GM12875 (cell line): ENCODE measurements around the gene OR52M1.
"Not testable (repeated sequence)": the region's sequence is repeated elsewhere in the genome, so short reads cannot be mapped to it uniquely, and the experiment has no call there.

Experiments used
- H3K4me3 ChIP-seq: one replicate; pipeline ENCODE4 v1.5.1; 2011; ENCODE audit warnings: low read depth, low read length, control low read depth
- TF ChIP-seq, protein P1 (sequence below): IDR thresholded peaks from 2 replicates; pipeline ENCODE4 v1.5.1; 2011; ENCODE audit warnings: low read depth, mild to moderate bottlenecking, control low read depth, inconsistent platforms, low read length, moderate library complexity, borderline replicate concordance; ENCODE audit not compliant: insufficient read depth

Gene OR52M1

DNA sequence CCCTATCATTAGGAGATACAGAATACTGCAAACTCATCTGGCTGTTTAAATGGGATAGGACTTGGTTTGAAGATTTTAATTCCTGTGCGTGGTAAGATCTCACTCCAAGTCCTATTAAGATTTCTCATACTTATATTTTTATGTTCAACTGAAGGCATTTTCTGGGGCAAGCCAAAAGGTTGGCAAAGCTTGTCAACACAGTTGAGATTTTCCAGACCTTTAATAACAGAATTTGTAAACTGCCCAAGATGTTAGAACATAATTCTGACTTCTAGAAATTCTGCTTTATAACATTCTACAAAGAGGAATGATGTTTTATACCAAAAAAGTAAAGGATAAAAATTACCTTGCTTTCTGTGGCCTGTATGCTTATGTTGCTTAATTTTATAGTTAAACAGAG lies 30.8 kb upstream of the OR52M1 start:
- H3K4me3 ChIP-seq = no peak overlapping the region
- TF ChIP-seq, protein P1, sequence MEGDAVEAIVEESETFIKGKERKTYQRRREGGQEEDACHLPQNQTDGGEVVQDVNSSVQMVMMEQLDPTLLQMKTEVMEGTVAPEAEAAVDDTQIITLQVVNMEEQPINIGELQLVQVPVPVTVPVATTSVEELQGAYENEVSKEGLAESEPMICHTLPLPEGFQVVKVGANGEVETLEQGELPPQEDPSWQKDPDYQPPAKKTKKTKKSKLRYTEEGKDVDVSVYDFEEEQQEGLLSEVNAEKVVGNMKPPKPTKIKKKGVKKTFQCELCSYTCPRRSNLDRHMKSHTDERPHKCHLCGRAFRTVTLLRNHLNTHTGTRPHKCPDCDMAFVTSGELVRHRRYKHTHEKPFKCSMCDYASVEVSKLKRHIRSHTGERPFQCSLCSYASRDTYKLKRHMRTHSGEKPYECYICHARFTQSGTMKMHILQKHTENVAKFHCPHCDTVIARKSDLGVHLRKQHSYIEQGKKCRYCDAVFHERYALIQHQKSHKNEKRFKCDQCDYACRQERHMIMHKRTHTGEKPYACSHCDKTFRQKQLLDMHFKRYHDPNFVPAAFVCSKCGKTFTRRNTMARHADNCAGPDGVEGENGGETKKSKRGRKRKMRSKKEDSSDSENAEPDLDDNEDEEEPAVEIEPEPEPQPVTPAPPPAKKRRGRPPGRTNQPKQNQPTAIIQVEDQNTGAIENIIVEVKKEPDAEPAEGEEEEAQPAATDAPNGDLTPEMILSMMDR = no peak

DNA sequence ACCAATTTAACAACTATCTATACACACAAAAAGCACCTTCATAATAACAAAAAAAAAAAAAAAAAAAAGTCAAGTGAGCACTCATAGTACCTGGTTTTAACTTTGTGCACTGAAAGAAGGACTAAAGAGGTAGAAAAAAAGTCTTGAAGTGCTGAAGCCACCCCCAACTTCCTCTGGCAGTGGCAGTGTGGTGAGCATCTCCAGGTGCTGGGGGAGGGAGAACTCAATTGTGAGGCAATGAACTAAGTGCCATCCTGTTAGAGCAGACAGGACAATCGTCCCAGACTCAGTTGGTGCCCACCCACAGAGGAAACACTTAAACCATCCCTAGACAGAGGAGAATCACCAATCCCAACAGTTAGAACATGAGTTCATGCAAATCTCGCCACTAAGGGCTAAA lies 22.7 kb upstream of the OR52M1 start:
- TF ChIP-seq, protein P1 = no peak
- no peak overlapping the region for H3K4me3 ChIP-seq

DNA sequence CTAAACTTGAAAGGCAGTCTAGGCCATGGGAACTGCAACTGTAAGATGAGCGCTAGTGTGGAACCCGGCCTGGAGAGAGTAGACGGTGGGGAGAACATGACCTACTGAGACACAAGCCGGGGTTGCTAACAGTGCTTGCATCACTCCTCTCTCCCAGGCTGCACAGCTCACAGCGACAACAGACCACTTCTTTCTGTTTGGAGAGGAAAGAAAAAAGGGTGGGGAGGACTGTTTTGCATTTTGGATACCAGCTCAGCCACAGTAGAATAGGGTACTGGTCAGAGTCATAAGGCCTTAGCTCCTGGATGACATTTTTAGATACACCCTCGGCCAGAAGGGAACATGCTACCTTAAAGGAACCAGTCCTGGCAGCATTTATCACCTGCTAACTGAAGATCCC lies 22.2 kb upstream of the OR52M1 start:
- TF ChIP-seq, protein P1 = no peak
- H3K4me3 ChIP-seq = no peak overlapping the region

DNA sequence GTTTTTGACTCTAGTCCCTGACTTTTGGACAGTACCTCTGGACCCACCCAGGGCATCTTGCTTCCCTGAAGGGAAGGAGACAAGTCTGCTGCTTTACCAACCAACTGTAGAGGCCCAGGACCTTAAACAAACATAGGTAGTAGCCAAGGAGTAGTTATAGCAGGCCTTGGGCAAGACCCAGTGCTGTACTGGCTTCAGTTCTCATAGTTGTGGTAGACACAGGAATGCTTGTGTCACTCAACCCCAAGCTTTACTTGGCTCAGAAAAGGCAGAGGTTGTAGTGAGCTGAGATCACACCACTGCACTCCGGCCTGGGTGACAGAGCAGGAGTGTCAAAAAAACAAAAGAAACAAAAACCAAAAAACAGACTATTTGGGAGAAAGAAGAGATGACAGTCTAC lies 21.3 kb upstream of the OR52M1 start:
- TF ChIP-seq, protein P1 = no peak
- no peak overlapping the region for H3K4me3 ChIP-seq

DNA sequence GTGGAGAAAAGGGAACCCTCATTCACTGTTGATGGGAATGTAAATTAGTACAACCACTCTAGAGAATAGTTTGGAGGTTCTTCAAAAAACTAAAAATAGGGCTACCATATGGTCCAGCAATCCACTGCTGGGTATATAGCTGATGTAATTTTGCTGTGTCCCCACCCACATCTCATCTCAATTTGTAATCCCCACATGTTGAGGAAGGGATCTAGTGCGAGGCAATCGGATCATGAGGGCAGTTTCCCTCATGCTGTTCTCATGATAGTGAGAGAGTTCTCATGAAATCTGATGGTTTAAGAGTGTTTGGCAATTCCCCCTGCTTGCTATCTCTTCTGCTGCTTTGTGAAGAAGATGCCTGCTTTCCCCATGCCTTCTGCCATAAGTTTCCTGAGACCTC lies 17.1 kb upstream of the OR52M1 start:
- H3K4me3 ChIP-seq = no peak overlapping the region
- TF ChIP-seq, protein P1 = no peak

DNA sequence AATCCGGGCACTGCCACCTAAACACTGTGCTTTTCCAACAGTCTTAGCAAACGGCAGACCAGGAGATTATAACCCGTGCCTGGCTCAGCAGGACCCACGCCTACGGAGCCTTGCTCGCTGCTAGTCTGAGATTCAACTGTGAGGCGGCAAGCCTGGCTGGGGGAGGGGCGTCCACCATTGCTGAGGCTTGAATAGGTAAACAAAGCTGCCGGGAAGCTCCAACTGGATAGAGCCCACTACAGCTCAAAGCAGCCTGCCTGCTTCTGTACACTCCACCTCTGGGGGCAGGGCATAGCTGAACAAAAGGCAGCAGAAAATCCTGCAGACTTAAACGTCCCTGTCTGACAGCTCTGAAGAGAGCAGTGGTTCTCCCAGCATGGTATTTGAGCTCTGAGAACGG lies 13.3 kb upstream of the OR52M1 start:
- not testable (repeated sequence) for H3K4me3 ChIP-seq

DNA sequence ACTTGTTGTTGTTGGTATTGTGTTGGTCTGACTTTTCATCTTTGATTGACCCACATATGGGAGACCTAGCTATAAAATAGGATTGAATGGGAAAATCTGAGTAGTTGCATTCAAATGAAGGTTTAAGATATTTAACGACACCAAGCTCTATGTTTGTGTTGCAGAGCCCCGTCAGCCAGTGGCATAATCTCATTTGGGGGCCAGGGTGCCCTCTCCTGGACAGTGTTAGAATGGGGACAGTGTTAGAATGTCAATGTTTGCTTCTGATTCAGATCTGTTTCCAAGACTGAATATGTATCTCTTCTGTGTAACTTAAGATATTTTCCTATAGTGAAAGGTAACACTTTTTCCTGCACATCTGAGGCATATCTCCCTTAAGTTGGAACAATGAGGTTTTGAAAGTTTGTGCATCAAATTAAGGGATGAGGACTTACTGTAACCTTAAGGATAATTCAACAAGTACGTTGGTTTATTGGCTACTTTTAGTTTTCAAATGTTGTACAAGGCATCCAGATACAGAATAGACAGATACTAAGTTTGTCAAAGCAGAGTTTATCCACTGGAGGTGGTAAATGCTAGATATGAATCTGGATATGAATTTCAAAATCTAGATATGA lies 5.3 kb upstream of the OR52M1 start:
- TF ChIP-seq, protein P1 = peak; percentile 80
- H3K4me3 ChIP-seq = no peak overlapping the region

DNA sequence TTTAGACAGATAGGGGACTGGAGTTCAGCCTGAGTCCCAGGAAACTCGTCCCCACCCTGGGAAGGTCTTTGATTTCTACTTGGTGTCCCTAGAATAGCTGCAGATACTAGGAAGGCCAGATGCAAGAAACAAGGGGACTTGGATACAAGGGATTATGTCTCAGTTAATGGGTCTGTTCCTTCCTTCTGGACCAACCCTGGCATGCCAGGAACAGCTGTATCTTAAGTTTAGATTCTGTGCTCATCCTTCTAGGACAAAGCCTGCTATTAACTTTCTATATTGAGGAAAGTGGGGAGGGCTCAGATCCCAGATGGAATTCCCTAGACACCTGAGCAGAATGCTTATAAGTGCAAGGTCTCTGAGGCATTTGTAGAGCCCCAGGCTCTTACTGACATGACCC lies 3.9 kb upstream of the OR52M1 start:
- no peak overlapping the region for H3K4me3 ChIP-seq
- TF ChIP-seq, protein P1 = no peak
